Mesenteric fat pad (tissue), 1 donor: ENCODE measurements around the gene SIAH3. TPM values are rescaled to one million over a fixed set of nuclear protein-coding genes. Genes with fewer than 3 reads are reported as not detected.

ENCODE experiments used
- DNase-seq: peaks from one replicate; pipeline ENCODE4 v3.0.0-alpha.2; 2020; ENCODE audit warnings: low spot score
- total RNA-seq: library from RNA; stranded (reverse); fragmentation: NEBNext Ultra II Directional; extraction: Animal tissue kit (Norgen Biotek cat#: 25700); gene quantifications from one replicate; pipeline ENCODE4 v1.2.1, GENCODE V29; 2021
- donor health status: DM: yes; HTN: yes; CAD: no.

SIAH3 gene
- total RNA-seq, 1 donor from 2014 or later = not detected

GRCh38 chr13:45863709-45864590 is 12.4 kb upstream of the SIAH3 start:
- DNase-seq = no peak

- DNase-seq = no peak
These were observed 9.8 kb upstream of the SIAH3 start for GRCh38 chr13:45861322-45861721.

GRCh38 chr13:45860240-45860639 is 8.7 kb upstream of the SIAH3 start:
- DNase-seq = no peak

GRCh38 chr13:45859705-45860104 is 8.2 kb upstream of the SIAH3 start:
- DNase-seq = no peak

GRCh38 chr13:45852494-45852893 is 941 bp upstream of the SIAH3 start:
- no peak for DNase-seq

GRCh38 chr13:45851956-45852355 is 403 bp upstream of the SIAH3 start:
- no peak for DNase-seq

- DNase-seq = no peak
These were observed 1.4 kb downstream of the SIAH3 start for GRCh38 chr13:45850027-45850613.

GRCh38 chr13:45849408-45849807 is 2.1 kb downstream of the SIAH3 start:
- DNase-seq = no peak

- no peak for DNase-seq
These were observed 3.9 kb downstream of the SIAH3 start for GRCh38 chr13:45847554-45848224.

- DNase-seq = no peak
These were observed 4.9 kb downstream of the SIAH3 start for GRCh38 chr13:45846681-45847080.

- DNase-seq = no peak
These were observed 13.3 kb downstream of the SIAH3 start for GRCh38 chr13:45838171-45838745.

GRCh38 chr13:45837111-45837510 is 14.4 kb downstream of the SIAH3 start:
- no peak for DNase-seq

GRCh38 chr13:45834411-45834994 is 17.1 kb downstream of the SIAH3 start:
- no peak for DNase-seq

- DNase-seq = no peak
These were observed 17.7 kb downstream of the SIAH3 start for GRCh38 chr13:45833663-45834375.

- DNase-seq = no peak
These were observed 18.3 kb downstream of the SIAH3 start for GRCh38 chr13:45833242-45833641.

GRCh38 chr13:45831851-45832250 is 19.7 kb downstream of the SIAH3 start:
- DNase-seq = no peak

- DNase-seq = no peak
These were observed 21.4 kb downstream of the SIAH3 start for GRCh38 chr13:45830121-45830520.

- DNase-seq = no peak
These were observed 23.1 kb downstream of the SIAH3 start for GRCh38 chr13:45828256-45828968.

- DNase-seq = no peak
These were observed 24.2 kb downstream of the SIAH3 start for GRCh38 chr13:45827318-45827717.

- DNase-seq = no peak
These were observed 24.8 kb downstream of the SIAH3 start for GRCh38 chr13:45826731-45827130.
